ENCODE measurements around the gene TSFM. TPM values are rescaled to one million over a fixed set of nuclear protein-coding genes. Genes with fewer than 3 reads are reported as not detected.
"Not testable (repeated sequence)": the region's sequence is repeated elsewhere in the genome, so short reads cannot be mapped to it uniquely, and the experiment has no call there.

Gene TSFM
- total RNA-seq, 5 donors from 2014 or later (not counting 1 experiment from before 2014, with no cell fraction given) = 15.5 to 21.5 (median 20.2) TPM

DNA sequence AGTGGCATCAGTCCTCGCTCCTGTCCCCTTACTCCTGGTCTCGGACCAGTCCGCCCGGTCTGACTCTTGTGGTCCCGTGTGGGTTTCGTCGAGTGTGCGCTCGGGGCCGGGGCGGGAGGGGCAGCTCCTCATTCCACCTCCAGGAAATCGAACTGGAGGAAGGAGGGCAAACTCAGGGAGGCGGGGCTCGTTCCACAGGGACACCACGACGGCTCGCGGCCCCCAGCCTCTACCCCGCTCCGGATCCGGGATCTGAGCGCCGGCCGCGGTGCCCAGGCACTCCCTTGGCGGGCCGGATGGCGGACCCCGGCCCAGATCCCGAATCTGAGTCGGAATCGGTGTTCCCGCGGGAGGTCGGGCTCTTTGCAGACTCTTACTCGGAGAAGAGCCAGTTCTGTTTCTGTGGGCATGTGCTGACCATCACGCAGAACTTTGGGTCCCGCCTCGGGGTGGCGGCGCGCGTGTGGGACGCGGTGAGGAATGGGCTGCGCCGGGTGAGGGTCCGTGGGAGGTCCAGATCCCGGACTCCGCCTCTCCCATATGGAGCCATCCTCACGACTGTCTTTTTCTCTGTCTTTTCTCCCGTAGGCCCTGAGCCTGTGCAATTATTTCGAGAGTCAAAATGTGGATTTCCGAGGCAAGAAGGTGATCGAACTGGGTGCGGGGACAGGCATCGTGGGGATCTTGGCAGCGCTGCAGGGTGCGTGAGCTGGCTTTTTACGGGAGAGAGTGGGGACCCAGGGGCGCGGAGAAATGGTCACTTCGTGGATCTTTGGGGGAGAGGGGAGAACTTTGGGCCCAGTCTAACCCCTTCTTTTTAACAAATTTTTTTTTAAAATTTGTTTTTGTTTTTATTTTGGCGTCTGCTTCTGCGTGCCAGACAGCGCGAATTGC is 9.9 kb upstream of the TSFM start, which contains the start of gene EEF1AKMT3:
EEF1AKMT3 (plus strand) TSS at position 186 of the 894 bp plus-strand sequence; CDS start at position 297, 111 bp downstream.
- DNase-seq (peak in 3 of 35 experiments; percentile 12 to 51 (median 16)), ATAC-seq (replicated peaks in 1 of 4) (peak in 3 of 4 experiments; percentile 18 to 33 (median 23))
- no peaks in the 10 kb centered on the region for H3K9me3 ChIP-seq
- H3K36me3 ChIP-seq (ENCODE audit: control insufficient read depth in 2 of 2, extremely low read depth in 1 of 2, insufficient read depth in 1 of 2, low read length in 1 of 2) = peaks cover 6% of the 10 kb centered on the region in 2 donors
- peak within 1 kb of the TSS; percentile 61 for H3K27ac ChIP-seq (ENCODE audit: low read length)
- peak within 1 kb of the TSS; percentile 74 to 91 for H3K4me3 ChIP-seq (ENCODE audit: control insufficient read depth in 1 of 2, extremely low read depth in 1 of 2, low read length in 1 of 2)
- H3K4me1 Mint-ChIP-seq = peaks cover 11 to 21% (median 21%) of the 10 kb centered on the region in 3 donors
- H3K27me3 Mint-ChIP-seq = no peaks in the 10 kb centered on the region
- peak within 1 kb of the TSS; percentile 94 to 96 (median 95) for H3K4me3 Mint-ChIP-seq
- CTCF ChIA-PET = interaction anchor here (0.7 to 1.3 kb wide), 5 partner anchors 9 to 18 kb away, joined by 3 to 11 read pairs (median 4); partner anchors contain the start of gene TSFM (in 2 of the 2)
- H3K27me3 ChIP-seq (replicated peaks in 1 of 2; ENCODE audit: control insufficient read depth in 2 of 2, extremely low read depth in 1 of 2, insufficient read depth in 2 of 2, low read length in 1 of 2) = no peaks in the 10 kb centered on the region
- H3K4me1 ChIP-seq (ENCODE audit: control insufficient read depth in 1 of 2, extremely low read depth in 1 of 2, insufficient read depth in 2 of 2, low read length in 2 of 2) = peaks cover 9 to 25% of the 10 kb centered on the region in 2 experiments
- H3K36me3 Mint-ChIP-seq = peaks cover 13% of the 10 kb centered on the region
- peak within 1 kb of the TSS; percentile 93 to 94 for H3K27ac Mint-ChIP-seq
- POLR2A ChIA-PET = interaction anchor here (0.6 to 1.0 kb wide), 3 partner anchors 10 to 29 kb away, joined by 3 to 10 read pairs (median 4); no protein-coding TSS in a partner anchor
- H3K9me3 Mint-ChIP-seq = no peaks in the 10 kb centered on the region
- under 1% methylated on average over 58 of the region's 67 CpGs for WGBS (ENCODE audit: insufficient coverage)

DNA sequence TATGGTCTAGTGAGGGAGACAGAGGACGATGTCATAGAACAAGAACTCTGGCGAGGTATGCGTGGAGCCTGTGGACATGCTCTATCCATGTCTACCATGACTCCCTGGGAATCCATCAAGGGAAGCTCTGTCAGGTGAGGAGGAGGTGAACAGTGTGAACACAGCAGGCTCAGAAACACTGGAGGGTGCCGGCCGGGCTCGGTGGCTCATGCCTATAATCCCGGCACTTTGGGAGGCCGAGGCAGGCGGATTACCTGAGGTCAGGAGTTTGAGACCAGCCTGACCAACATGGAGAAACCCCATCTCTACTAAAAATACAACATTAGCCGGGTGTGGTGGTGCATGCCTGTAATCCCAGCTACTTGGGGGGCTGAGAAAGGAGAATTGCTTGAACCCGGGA is 8.0 kb upstream of the TSFM start:
- ChIA-PET POLR2A (interaction anchor here in 1 of 2 donors (0.6 kb wide), 1 partner anchor 134 kb away, joined by 4 read pairs; no protein-coding TSS in a partner anchor), CTCF (interaction anchor here in 1 of 2 donors (0.6 to 1.2 kb wide), 4 partner anchors 13 to 675 kb away, joined by 3 to 8 read pairs (median 4); no protein-coding TSS in a partner anchor)
- not testable (repeated sequence) for H3K4me3 ChIP-seq (ENCODE audit: control insufficient read depth in 1 of 2, extremely low read depth in 1 of 2, low read length in 1 of 2); H3K36me3 ChIP-seq (ENCODE audit: control insufficient read depth in 2 of 2, extremely low read depth in 1 of 2, insufficient read depth in 1 of 2, low read length in 1 of 2); H3K9me3 Mint-ChIP-seq; H3K27me3 ChIP-seq (replicated peaks in 1 of 2; ENCODE audit: control insufficient read depth in 2 of 2, extremely low read depth in 1 of 2, insufficient read depth in 2 of 2, low read length in 1 of 2); ATAC-seq (replicated peaks in 1 of 4); H3K27ac ChIP-seq (ENCODE audit: low read length); H3K27me3 Mint-ChIP-seq; DNase-seq; H3K4me3 Mint-ChIP-seq; H3K36me3 Mint-ChIP-seq; H3K9me3 ChIP-seq; H3K27ac Mint-ChIP-seq
- 100% methylated on average over 1 of the region's 11 CpGs for WGBS (ENCODE audit: insufficient coverage)
- H3K4me1 Mint-ChIP-seq = peaks cover 16 to 31% (median 24%) of the 10 kb centered on the region in 3 donors
- H3K4me1 ChIP-seq (ENCODE audit: control insufficient read depth in 1 of 2, extremely low read depth in 1 of 2, insufficient read depth in 2 of 2, low read length in 2 of 2) = peaks cover 9 to 31% of the 10 kb centered on the region in 2 experiments

DNA sequence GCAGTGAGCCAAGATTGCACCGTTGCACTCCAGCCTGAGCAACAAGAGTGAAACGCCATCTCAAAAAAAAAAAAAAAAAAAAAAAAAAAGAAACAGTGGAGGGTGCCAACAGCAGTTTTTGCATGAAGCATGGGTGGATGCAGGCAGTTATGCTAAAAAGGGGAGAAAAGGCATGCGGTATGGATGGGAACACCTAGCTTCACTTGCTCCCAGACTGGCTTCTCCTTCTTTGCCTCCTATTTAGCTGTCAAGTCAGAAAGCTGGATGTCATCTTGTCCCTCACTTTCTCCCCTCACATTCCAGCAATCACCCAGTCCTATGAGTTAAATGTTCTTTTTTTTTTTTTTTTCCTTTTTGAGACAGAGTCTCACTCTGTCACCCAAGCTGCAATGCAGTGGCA is 7.5 kb upstream of the TSFM start:
- no peak overlapping the region for H3K4me3 ChIP-seq (ENCODE audit: control insufficient read depth in 1 of 2, extremely low read depth in 1 of 2, low read length in 1 of 2)
- ChIA-PET CTCF (interaction anchor here (0.6 to 1.2 kb wide), 6 partner anchors 11 to 675 kb away, joined by 3 to 8 read pairs (median 4); no protein-coding TSS in a partner anchor), POLR2A (interaction anchor here in 1 of 2 donors (0.6 to 0.7 kb wide), 2 partner anchors 134 to 265 kb away, joined by 4 to 8 read pairs; no protein-coding TSS in a partner anchor)
- no peak overlapping the region for H3K27ac ChIP-seq (ENCODE audit: low read length)
- WGBS (ENCODE audit: insufficient coverage) = 100% methylated on average over 2 of the region's 3 CpGs
- H3K4me1 Mint-ChIP-seq = peaks cover 19 to 35% (median 28%) of the 10 kb centered on the region in 3 donors
- peaks cover 6% of the 10 kb centered on the region for H3K36me3 Mint-ChIP-seq
- no peak overlapping the region for H3K27ac Mint-ChIP-seq
- H3K9me3 Mint-ChIP-seq = no peaks in the 10 kb centered on the region
- peak overlapping the region in 1 of 3 donors; percentile 25 for H3K4me3 Mint-ChIP-seq
- no peaks in the 10 kb centered on the region for H3K9me3 ChIP-seq
- H3K27me3 Mint-ChIP-seq = no peaks in the 10 kb centered on the region
- no peak for ATAC-seq (replicated peaks in 1 of 4)
- DNase-seq = no peak
- peaks cover 0 to 6% of the 10 kb centered on the region in 2 donors for H3K36me3 ChIP-seq (ENCODE audit: control insufficient read depth in 2 of 2, extremely low read depth in 1 of 2, insufficient read depth in 1 of 2, low read length in 1 of 2)
- no peaks in the 10 kb centered on the region for H3K27me3 ChIP-seq (replicated peaks in 1 of 2; ENCODE audit: control insufficient read depth in 2 of 2, extremely low read depth in 1 of 2, insufficient read depth in 2 of 2, low read length in 1 of 2)
- H3K4me1 ChIP-seq (ENCODE audit: control insufficient read depth in 1 of 2, extremely low read depth in 1 of 2, insufficient read depth in 2 of 2, low read length in 2 of 2) = peaks cover 9 to 35% of the 10 kb centered on the region in 2 experiments

DNA sequence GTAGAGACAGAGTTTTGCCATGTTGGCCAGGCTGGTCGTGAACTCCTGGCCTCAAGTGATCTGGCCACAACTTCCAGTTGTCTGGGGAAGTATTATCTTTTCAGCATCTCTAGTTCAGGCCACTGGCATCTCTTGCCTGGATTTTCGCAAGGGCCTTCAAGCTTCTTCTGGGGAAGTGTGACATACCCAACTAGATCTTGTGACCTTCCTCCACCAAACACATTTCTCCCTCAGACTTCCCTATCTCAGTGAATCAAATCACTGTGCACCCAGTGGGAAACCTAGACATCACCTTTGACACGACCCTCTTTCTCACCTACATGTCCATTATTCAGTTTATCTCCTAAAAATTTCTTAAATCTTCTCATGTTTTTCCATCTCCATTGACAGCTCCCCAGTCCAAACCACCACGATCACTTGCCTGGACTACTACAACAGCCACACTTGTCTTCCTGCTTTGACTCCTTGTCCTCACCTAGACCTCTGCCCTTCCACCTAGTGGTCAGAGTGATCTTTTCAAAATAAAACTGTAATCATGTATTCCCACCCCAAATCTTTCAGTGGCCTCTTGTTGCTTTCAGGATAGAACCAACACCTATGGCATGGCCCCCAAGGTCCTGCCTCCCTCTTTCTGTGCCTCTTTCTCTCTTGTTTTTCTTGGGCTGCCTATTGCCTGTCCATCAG is 6.9 kb upstream of the TSFM start:
- Mint-ChIP-seq H3K9me3 (no peaks in the 10 kb centered on the region), H3K27me3 (no peaks in the 10 kb centered on the region), H3K4me1 (peaks cover 26 to 40% (median 35%) of the 10 kb centered on the region in 3 donors), H3K27ac (no peak overlapping the region), H3K36me3 (peaks cover 6% of the 10 kb centered on the region), H3K4me3 (no peak overlapping the region)
- Histone ChIP-seq H3K4me1 (ENCODE audit: control insufficient read depth in 1 of 2, extremely low read depth in 1 of 2, insufficient read depth in 2 of 2, low read length in 2 of 2) (peaks cover 12 to 42% of the 10 kb centered on the region in 2 experiments), H3K27ac (ENCODE audit: low read length) (no peak overlapping the region), H3K36me3 (ENCODE audit: control insufficient read depth in 2 of 2, extremely low read depth in 1 of 2, insufficient read depth in 1 of 2, low read length in 1 of 2) (peaks cover 0 to 3% of the 10 kb centered on the region in 2 donors), H3K9me3 (no peaks in the 10 kb centered on the region), H3K27me3 (replicated peaks in 1 of 2; ENCODE audit: control insufficient read depth in 2 of 2, extremely low read depth in 1 of 2, insufficient read depth in 2 of 2, low read length in 1 of 2) (no peaks in the 10 kb centered on the region), H3K4me3 (ENCODE audit: control insufficient read depth in 1 of 2, extremely low read depth in 1 of 2, low read length in 1 of 2) (no peak overlapping the region)
- ChIA-PET POLR2A (interaction anchor here in 1 of 2 donors (0.7 kb wide), 1 partner anchor 266 kb away, joined by 8 read pairs; no protein-coding TSS in a partner anchor), CTCF (interaction anchor here (0.7 to 1.2 kb wide), 3 partner anchors 10 to 16 kb away, joined by 4 to 8 read pairs (median 5); no protein-coding TSS in a partner anchor)
- DNase-seq (no peak), ATAC-seq (replicated peaks in 1 of 4) (no peak)
- WGBS (ENCODE audit: insufficient coverage) = 69% methylated on average over 2 of the region's 4 CpGs

DNA sequence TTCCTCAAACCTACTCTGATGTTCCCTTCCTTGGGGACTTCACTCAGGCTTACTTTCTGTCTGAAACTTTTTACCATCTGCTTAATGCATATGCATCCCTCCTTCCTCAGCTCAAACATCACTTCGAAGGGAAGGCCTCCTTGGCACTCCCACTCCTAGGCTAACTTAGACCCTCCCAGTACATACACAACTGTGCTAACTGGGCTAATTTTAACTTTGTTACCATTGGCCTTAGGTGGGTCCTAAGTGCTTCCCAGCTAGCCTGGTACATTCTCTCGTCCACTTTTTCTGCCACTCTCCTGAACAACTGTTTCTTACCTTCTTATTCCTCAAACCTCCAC is 6.4 kb upstream of the TSFM start:
- Histone ChIP-seq H3K27me3 (replicated peaks in 1 of 2; ENCODE audit: control insufficient read depth in 2 of 2, extremely low read depth in 1 of 2, insufficient read depth in 2 of 2, low read length in 1 of 2) (no peaks in the 10 kb centered on the region), H3K36me3 (ENCODE audit: control insufficient read depth in 2 of 2, extremely low read depth in 1 of 2, insufficient read depth in 1 of 2, low read length in 1 of 2) (peaks cover 0 to 3% of the 10 kb centered on the region in 2 donors), H3K9me3 (no peaks in the 10 kb centered on the region), H3K4me1 (ENCODE audit: control insufficient read depth in 1 of 2, extremely low read depth in 1 of 2, insufficient read depth in 2 of 2, low read length in 2 of 2) (peaks cover 10 to 43% of the 10 kb centered on the region in 2 experiments), H3K27ac (ENCODE audit: low read length) (no peak overlapping the region), H3K4me3 (ENCODE audit: control insufficient read depth in 1 of 2, extremely low read depth in 1 of 2, low read length in 1 of 2) (no peak overlapping the region)
- no peak overlapping the region for H3K4me3 Mint-ChIP-seq
- no peaks in the 10 kb centered on the region for H3K9me3 Mint-ChIP-seq
- ChIA-PET CTCF (no interaction called here), POLR2A (no interaction called here)
- WGBS (ENCODE audit: insufficient coverage) = 81% methylated on average over 2 of the region's 2 CpGs
- no peak overlapping the region for H3K27ac Mint-ChIP-seq
- no peaks in the 10 kb centered on the region for H3K27me3 Mint-ChIP-seq
- peaks cover 6% of the 10 kb centered on the region for H3K36me3 Mint-ChIP-seq
- DNase-seq (no peak), ATAC-seq (replicated peaks in 1 of 4) (no peak)
- peaks cover 31 to 43% (median 37%) of the 10 kb centered on the region in 3 donors for H3K4me1 Mint-ChIP-seq

DNA sequence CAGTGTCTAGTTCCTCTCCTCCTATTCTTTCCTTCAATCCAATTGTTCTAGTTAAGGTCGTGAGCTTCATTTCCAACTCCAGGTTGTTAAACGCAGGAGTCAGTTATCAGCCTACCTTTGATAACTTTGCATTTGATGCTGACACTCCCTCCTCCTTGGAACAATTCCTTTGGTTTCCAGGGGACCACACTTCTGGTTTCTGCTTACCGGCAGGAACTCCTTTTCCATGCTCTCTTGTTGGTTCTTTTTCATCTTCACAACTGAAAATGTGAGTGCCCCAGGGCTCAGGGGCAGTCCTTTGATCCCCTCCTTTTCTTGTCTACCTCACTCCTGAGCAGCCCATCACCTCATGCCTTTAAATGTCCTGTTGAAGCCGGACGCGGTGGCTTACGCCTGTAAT is 5.2 kb upstream of the TSFM start:
- CTCF ChIA-PET = interaction anchor here in 1 of 2 donors (0.7 kb wide), 1 partner anchor 58 kb away, joined by 5 read pairs; no protein-coding TSS in a partner anchor
- no peaks in the 10 kb centered on the region for H3K9me3 ChIP-seq
- Mint-ChIP-seq H3K9me3 (no peaks in the 10 kb centered on the region), H3K4me1 (peaks cover 35 to 47% (median 40%) of the 10 kb centered on the region in 3 donors), H3K27ac (no peak overlapping the region), H3K4me3 (no peak overlapping the region), H3K36me3 (peaks cover 6% of the 10 kb centered on the region), H3K27me3 (no peaks in the 10 kb centered on the region)
- DNase-seq (no peak), ATAC-seq (replicated peaks in 1 of 4) (no peak)
- peaks cover 17 to 45% of the 10 kb centered on the region in 2 experiments for H3K4me1 ChIP-seq (ENCODE audit: control insufficient read depth in 1 of 2, extremely low read depth in 1 of 2, insufficient read depth in 2 of 2, low read length in 2 of 2)
- H3K27me3 ChIP-seq (replicated peaks in 1 of 2; ENCODE audit: control insufficient read depth in 2 of 2, extremely low read depth in 1 of 2, insufficient read depth in 2 of 2, low read length in 1 of 2) = no peaks in the 10 kb centered on the region
- POLR2A ChIA-PET = no interaction called here
- WGBS (ENCODE audit: insufficient coverage) = 97% methylated on average over 3 of the region's 7 CpGs
- H3K36me3 ChIP-seq (ENCODE audit: control insufficient read depth in 2 of 2, extremely low read depth in 1 of 2, insufficient read depth in 1 of 2, low read length in 1 of 2) = peaks cover 0 to 3% of the 10 kb centered on the region in 2 donors
- no peak overlapping the region for H3K27ac ChIP-seq (ENCODE audit: low read length)
- H3K4me3 ChIP-seq (ENCODE audit: control insufficient read depth in 1 of 2, extremely low read depth in 1 of 2, low read length in 1 of 2) = no peak overlapping the region
